ENCODE data around the gene HOXB4. TPM values are rescaled to one million over a fixed set of nuclear protein-coding genes. Genes with fewer than 3 reads are reported as not detected.

Gene HOXB4
- total and polyA plus RNA-seq, 2 of the 4 experiments (the other 2 are of a cell fraction), result 2.0 to 8.5 TPM

- TF ChIP-seq, protein P1, sequence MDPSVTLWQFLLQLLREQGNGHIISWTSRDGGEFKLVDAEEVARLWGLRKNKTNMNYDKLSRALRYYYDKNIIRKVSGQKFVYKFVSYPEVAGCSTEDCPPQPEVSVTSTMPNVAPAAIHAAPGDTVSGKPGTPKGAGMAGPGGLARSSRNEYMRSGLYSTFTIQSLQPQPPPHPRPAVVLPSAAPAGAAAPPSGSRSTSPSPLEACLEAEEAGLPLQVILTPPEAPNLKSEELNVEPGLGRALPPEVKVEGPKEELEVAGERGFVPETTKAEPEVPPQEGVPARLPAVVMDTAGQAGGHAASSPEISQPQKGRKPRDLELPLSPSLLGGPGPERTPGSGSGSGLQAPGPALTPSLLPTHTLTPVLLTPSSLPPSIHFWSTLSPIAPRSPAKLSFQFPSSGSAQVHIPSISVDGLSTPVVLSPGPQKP (IDR thresholded peaks at IDR 0.05; ENCODE audit: borderline replicate concordance, low read depth, low read length), result no peak
Observed at GRCh38 chr17:48552466-48553189, 25.5 kb downstream of the HOXB4 start (continued).
